PC-3 (cell line): ENCODE data around the gene MC2R. TPM values are rescaled to one million over a fixed set of nuclear protein-coding genes. Genes with fewer than 3 reads are reported as not detected.

Source experiments
- ATAC-seq: fragments of 200-7000 bp; cut with Tn5 transposase; 2 replicates; pipeline ENCODE4 v1.9.1; 2020; ENCODE audit warnings: mild to moderate bottlenecking, moderate library complexity
- BruUV-seq: library from RNA; stranded (reverse); fragments of 400-500 nt; replicated peaks from 2 replicates; lab custom pipeline; 2021; lab: Mats Ljungman, UMichigan
- CTCF ChIA-PET: fragments of 300-600 bp; sonication (Branson Sonifier 250); formaldehyde crosslinking; loops from one replicate; lab custom pipeline; 2022; ENCODE audit warnings: antibody characterized with exemption; lab: Charles Lee
- POLR2A ChIA-PET: fragments of 300-600 bp; sonication (Branson Sonifier 250); formaldehyde crosslinking; loops from one replicate; lab custom pipeline; 2022; ENCODE audit warnings: antibody characterized with exemption; ENCODE audit not compliant: unreplicated experiment; lab: Charles Lee
- DNase-seq: peaks from one replicate; pipeline ENCODE4 v3.0.0-alpha.2; 2015
- H2AFZ ChIP-seq: fragments of 300-600 bp; sonication (generic); 2 replicates; pipeline ENCODE4 v1.6.0; 2016; ENCODE audit warnings: antibody characterized with exemption, low read length
- H3F3A ChIP-seq: fragments of 300-600 bp; sonication (generic); one replicate; pipeline ENCODE4 v1.6.0; 2017; ENCODE audit warnings: antibody characterized with exemption, low read length, control low read depth, mild to moderate bottlenecking; ENCODE audit not compliant: unreplicated experiment
- H3K27ac ChIP-seq: fragments of 300-600 bp; sonication (generic); 2 replicates; pipeline ENCODE4 v1.5.1; 2016; ENCODE audit warnings: mild to moderate bottlenecking, low read length
- H3K27me3 ChIP-seq: fragments of 300-600 bp; sonication (generic); 2 replicates; pipeline ENCODE4 v1.6.1; 2016; ENCODE audit warnings: low read length, mixed read lengths
- H3K36me3 ChIP-seq: fragments of 300-600 bp; sonication (generic); 2 replicates; pipeline ENCODE4 v1.6.1; 2016; ENCODE audit warnings: low read depth, mixed run types, low read length, mixed read lengths
- H3K4me1 ChIP-seq: fragments of 300-600 bp; sonication (generic); 2 replicates; pipeline ENCODE4 v1.5.1; 2016; ENCODE audit warnings: low read length; ENCODE audit not compliant: insufficient read depth
- H3K4me2 ChIP-seq: fragments of 300-600 bp; sonication (generic); 2 replicates; pipeline ENCODE4 v1.6.0; 2016; ENCODE audit warnings: low read length
- H3K4me3 ChIP-seq: fragments of 300-600 bp; sonication (generic); 2 replicates; pipeline ENCODE4 v1.5.1; 2016; ENCODE audit warnings: mild to moderate bottlenecking, low read length, mixed read lengths
- H3K79me2 ChIP-seq: fragments of 300-600 bp; sonication (generic); 2 replicates; pipeline ENCODE4 v1.6.1; 2017; ENCODE audit warnings: low read length, mixed read lengths
- H3K9ac ChIP-seq: fragments of 300-600 bp; sonication (generic); 2 replicates; pipeline ENCODE4 v1.6.0; 2016; ENCODE audit warnings: mild to moderate bottlenecking, low read length
- H3K9me2 ChIP-seq: fragments of 300-600 bp; sonication (generic); replicated peaks from 2 replicates; pipeline ENCODE4 v1.6.1; 2016; ENCODE audit warnings: mixed run types, low read length, mixed read lengths
- H3K9me3 ChIP-seq: fragments of 300-600 bp; sonication (generic); 2 replicates; pipeline ENCODE4 v1.6.1; 2016; ENCODE audit warnings: low read length, mixed read lengths
- H4K20me1 ChIP-seq: fragments of 300-600 bp; sonication (generic); 2 replicates; pipeline ENCODE4 v1.6.1; 2016; ENCODE audit warnings: low read length, mixed read lengths
- CTCF ChIP-seq: fragments of 300-600 bp; sonication (generic); conservative IDR thresholded peaks from 2 replicates; pipeline ENCODE4 v1.5.1; 2017; ENCODE audit warnings: antibody characterized with exemption, low read depth, mild to moderate bottlenecking, low read length
- EZH2 ChIP-seq: fragments of 300-600 bp; sonication (generic); IDR thresholded peaks from one replicate; pipeline ENCODE4 v1.6.1; 2017; ENCODE audit warnings: antibody characterized with exemption, mild to moderate bottlenecking, low read length; ENCODE audit not compliant: unreplicated experiment
- EZH2phosphoT487 ChIP-seq: fragments of 300-600 bp; sonication (generic); IDR thresholded peaks from 2 replicates; pipeline ENCODE4 v1.6.1; 2018; ENCODE audit warnings: mild to moderate bottlenecking, antibody characterized with exemption, low read length, borderline replicate concordance
- intact Hi-C: fragments of 100-400 bp; cut with micrococcal nuclease; formaldehyde crosslinking; loops from 2 replicates; pipeline ENCODE4 v1.9.0; 2023
- total RNA-seq: library from RNA; depleted of rRNA; stranded (reverse); fragments of >200 nt; gene quantifications from 2 replicates; pipeline ENCODE4 v1.2.3, GENCODE V29; 2014

The MC2R gene
- total RNA-seq, 1 experiment from 2014 or later = not detected

DNA sequence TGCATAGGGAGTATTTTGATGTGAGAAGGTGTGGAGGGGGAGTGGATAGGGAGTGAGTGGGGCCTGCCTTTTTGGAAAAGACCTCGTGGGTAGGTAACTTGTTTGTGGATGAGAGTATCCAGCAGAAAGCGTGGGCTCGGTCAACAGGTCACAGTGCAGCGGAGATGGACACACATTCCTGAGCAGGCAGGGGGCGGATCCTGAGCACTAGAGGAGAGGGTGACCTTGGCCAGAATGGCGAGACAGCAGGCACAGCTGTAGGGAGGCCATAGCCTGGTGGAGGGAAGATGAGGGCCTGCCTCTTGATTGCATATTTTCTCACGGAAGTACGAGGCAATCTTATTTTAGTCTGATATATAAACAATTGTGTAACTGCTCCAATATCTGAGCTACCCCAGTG is 3.6 kb upstream of the MC2R start:
- ATAC-seq = no peak
- Histone ChIP-seq H2AFZ (no peak overlapping the region), H3K9ac (no peak overlapping the region), H4K20me1 (no peaks in the 10 kb centered on the region), H3K36me3 (no peaks in the 10 kb centered on the region), H3K4me3 (no peak overlapping the region), H3K9me3 (no peaks in the 10 kb centered on the region), H3K9me2 (no peaks in the 10 kb centered on the region), H3K4me2 (no peak overlapping the region), H3F3A (no peaks in the 10 kb centered on the region), H3K27ac (no peak overlapping the region), H3K4me1 (no peaks in the 10 kb centered on the region), H3K79me2 (no peaks in the 10 kb centered on the region), H3K27me3 (peaks cover 92% of the 10 kb centered on the region)
- BruUV-seq = no TSS peak
- no peak for DNase-seq
- intact Hi-C loops = no loop called here
- TF ChIP-seq CTCF (no peak), EZH2phosphoT487 (no peak), EZH2 (no peak)
- CTCF ChIA-PET = no interaction called here
- POLR2A ChIA-PET = no interaction called here

DNA sequence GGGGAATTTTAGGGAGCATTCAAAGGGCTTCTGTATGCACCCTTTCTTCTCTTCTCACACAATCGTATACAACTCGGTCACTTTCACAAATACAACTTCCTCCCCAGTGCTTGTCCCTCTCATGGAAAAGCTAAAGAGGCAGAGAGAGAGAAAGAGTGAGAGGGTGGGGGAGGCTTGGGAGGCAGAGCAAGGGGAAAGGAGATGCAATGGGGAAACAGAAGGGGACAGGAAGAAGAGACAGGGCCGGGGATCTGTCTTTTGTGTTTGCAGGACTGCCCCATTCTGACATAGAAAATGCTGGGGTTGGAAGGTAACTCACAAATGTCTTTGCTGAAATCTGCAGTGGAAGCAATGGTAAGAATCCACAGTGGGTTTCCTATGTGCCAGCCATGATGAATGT is 2.1 kb upstream of the MC2R start:
- no peaks in the 10 kb centered on the region for H3K9me2 ChIP-seq
- no peak overlapping the region for H3K4me3 ChIP-seq
- POLR2A ChIA-PET = no interaction called here
- no peaks in the 10 kb centered on the region for H3K9me3 ChIP-seq
- H4K20me1 ChIP-seq = no peaks in the 10 kb centered on the region
- ATAC-seq (no peak), DNase-seq (no peak)
- no peaks in the 10 kb centered on the region for H3K36me3 ChIP-seq
- H3K27ac ChIP-seq = no peak overlapping the region
- TF ChIP-seq EZH2 = no peak
- no peak for TF ChIP-seq CTCF
- no peak for TF ChIP-seq EZH2phosphoT487
- no peak overlapping the region for H3K9ac ChIP-seq
- H3F3A ChIP-seq = no peaks in the 10 kb centered on the region
- no peaks in the 10 kb centered on the region for H3K4me1 ChIP-seq
- intact Hi-C loops = no loop called here
- CTCF ChIA-PET = no interaction called here
- BruUV-seq = no TSS peak
- no peak overlapping the region for H2AFZ ChIP-seq
- no peaks in the 10 kb centered on the region for H3K79me2 ChIP-seq
- H3K27me3 ChIP-seq = peaks cover 92% of the 10 kb centered on the region
- H3K4me2 ChIP-seq = no peak overlapping the region

GRCh38 chr18:13916559-13916958 is 1.2 kb upstream of the MC2R start:
- Histone ChIP-seq H3K9ac (no peak overlapping the region), H3F3A (no peaks in the 10 kb centered on the region), H3K79me2 (no peaks in the 10 kb centered on the region), H4K20me1 (no peaks in the 10 kb centered on the region), H3K27me3 (peaks cover 92% of the 10 kb centered on the region), H2AFZ (no peak overlapping the region), H3K9me2 (no peaks in the 10 kb centered on the region), H3K4me2 (no peak overlapping the region), H3K27ac (no peak overlapping the region), H3K4me3 (no peak overlapping the region), H3K36me3 (no peaks in the 10 kb centered on the region), H3K9me3 (no peaks in the 10 kb centered on the region), H3K4me1 (no peaks in the 10 kb centered on the region)
- CTCF ChIA-PET = no interaction called here
- ATAC-seq (no peak), DNase-seq (no peak)
- intact Hi-C loops = no loop called here
- TF ChIP-seq CTCF = no peak
- POLR2A ChIA-PET = no interaction called here
- BruUV-seq = no TSS peak
